GM12874 (cell line): ENCODE data around the gene CNPY3.

Experiments
- TF ChIP-seq, protein P1 (sequence below): IDR thresholded peaks from 2 replicates; pipeline ENCODE4 v1.5.1; 2011; ENCODE audit warnings: low read depth, mild to moderate bottlenecking, control low read depth, low read length, moderate library complexity; ENCODE audit not compliant: insufficient read depth

The CNPY3 gene

DNA sequence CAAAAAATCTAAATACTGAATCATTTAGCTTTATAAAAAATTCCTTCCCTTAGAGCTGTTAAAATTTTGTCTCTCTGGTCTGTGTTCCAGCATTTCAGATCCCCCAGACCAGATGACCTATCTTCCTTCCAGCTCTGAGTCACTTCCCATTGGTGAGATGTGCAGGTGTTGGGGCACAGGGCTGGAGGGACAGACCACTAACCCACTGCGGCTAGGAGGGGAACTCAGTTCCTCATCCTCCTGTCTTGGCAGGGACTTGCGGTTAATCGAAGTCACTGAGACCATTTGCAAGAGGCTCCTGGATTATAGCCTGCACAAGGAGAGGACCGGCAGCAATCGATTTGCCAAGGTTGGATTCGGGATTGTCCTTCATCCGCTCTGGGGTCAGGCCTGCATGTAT lies 6.0 kb downstream of the CNPY3 start:
- TF ChIP-seq, protein P1, sequence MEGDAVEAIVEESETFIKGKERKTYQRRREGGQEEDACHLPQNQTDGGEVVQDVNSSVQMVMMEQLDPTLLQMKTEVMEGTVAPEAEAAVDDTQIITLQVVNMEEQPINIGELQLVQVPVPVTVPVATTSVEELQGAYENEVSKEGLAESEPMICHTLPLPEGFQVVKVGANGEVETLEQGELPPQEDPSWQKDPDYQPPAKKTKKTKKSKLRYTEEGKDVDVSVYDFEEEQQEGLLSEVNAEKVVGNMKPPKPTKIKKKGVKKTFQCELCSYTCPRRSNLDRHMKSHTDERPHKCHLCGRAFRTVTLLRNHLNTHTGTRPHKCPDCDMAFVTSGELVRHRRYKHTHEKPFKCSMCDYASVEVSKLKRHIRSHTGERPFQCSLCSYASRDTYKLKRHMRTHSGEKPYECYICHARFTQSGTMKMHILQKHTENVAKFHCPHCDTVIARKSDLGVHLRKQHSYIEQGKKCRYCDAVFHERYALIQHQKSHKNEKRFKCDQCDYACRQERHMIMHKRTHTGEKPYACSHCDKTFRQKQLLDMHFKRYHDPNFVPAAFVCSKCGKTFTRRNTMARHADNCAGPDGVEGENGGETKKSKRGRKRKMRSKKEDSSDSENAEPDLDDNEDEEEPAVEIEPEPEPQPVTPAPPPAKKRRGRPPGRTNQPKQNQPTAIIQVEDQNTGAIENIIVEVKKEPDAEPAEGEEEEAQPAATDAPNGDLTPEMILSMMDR, result no peak

DNA sequence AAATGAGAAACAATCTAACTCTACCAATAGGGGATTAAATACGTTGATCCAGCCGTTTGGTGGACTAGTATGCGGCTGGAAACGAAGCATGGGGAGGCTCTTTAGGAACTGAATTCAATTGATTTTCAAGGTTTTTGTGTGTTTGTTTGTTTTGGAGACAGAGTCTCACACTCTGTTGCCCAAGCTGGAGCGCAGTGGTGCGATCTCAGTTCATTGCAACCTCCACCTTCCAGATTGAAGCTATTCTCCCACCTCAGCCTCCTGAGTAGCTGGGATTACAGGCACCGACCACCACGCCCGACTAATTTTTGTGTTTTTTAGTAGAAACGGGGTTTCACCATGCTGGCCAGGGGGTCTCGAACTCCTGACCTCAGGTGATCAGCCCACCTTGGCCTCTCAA lies 7.1 kb downstream of the CNPY3 start:
- TF ChIP-seq, protein P1, result no peak

DNA sequence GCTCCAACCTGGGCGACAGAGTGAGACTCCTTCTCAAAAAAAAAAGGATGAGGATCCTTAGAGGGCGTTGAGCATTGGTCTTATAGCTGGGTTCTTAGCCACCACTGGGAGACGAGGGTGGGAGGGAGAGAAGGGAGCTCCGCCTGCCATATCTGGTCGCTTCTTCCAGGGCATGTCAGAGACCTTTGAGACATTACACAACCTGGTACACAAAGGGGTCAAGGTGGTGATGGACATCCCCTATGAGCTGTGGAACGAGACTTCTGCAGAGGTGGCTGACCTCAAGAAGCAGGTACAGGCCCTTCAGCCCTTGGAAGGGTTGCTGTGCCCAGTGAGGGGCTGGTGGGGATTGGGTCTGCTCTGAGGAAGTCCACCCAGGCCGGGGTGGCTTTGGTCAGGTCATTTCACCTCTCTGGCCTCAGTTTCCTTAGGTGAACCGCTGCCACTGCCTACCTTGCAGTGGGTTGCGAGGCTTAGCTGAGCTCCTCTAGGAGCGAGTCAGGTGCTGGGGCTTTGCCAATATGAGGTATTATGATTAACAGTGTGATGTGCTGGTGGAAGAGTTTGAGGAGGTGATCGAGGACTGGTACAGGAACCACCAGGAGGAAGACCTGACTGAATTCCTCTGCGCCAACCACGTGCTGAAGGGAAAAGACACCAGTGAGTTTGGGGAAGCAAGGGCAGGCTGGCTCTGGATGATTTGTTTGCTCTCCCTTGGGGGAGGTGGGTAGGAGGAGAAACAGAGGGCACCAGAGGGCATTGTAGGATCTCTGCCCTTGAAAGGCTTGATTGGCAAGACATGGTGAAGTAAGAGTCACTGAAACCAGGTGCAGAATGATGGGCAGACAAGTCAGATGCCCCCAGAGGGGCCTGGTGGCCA lies 8.5 kb downstream of the CNPY3 start:
- TF ChIP-seq, protein P1, result no peak

DNA sequence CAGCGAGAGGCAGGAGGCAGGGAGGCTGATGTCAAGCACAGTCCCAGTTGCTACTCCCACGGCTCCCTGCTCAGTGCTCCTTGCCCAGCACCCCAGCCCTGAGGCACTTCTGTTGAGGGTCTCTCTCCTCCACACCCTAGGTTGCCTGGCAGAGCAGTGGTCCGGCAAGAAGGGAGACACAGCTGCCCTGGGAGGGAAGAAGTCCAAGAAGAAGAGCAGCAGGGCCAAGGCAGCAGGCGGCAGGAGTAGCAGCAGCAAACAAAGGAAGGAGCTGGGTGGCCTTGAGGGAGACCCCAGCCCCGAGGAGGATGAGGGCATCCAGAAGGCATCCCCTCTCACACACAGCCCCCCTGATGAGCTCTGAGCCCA lies 9.1 kb downstream of the CNPY3 start:
- TF ChIP-seq, protein P1, result no peak

GRCh38 chr6:42938987-42939809 lies 9.9 kb downstream of the CNPY3 start:
- TF ChIP-seq, protein P1, result no peak

DNA sequence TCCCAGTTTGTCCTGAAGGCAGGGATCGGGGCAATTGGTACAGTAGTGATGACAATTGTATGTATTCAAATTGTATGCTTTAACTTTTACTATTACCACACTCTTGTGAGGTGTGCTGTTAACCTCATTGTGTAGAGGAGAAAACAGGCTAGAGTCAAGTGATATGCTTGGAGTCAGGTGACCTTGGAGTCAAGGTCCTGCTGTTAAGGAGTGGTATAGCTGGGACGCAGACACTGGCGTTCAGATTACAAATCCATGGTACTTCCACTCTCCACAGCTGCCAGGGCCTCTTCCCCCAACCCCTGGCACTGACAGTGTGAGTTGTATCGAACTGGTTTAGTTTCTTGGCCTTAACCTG lies 10.5 kb downstream of the CNPY3 start:
- TF ChIP-seq, protein P1, result no peak

- TF ChIP-seq, protein P1, result no peak
Measured at GRCh38 chr6:42940493-42941045, 11.3 kb downstream of the CNPY3 start.
